ENCODE data around the gene HLA-DQA1.

GRCh38 chr6:32684246-32684645 lies 47.0 kb downstream of the HLA-DQA1 start:
- TF ChIP-seq, protein P1, sequence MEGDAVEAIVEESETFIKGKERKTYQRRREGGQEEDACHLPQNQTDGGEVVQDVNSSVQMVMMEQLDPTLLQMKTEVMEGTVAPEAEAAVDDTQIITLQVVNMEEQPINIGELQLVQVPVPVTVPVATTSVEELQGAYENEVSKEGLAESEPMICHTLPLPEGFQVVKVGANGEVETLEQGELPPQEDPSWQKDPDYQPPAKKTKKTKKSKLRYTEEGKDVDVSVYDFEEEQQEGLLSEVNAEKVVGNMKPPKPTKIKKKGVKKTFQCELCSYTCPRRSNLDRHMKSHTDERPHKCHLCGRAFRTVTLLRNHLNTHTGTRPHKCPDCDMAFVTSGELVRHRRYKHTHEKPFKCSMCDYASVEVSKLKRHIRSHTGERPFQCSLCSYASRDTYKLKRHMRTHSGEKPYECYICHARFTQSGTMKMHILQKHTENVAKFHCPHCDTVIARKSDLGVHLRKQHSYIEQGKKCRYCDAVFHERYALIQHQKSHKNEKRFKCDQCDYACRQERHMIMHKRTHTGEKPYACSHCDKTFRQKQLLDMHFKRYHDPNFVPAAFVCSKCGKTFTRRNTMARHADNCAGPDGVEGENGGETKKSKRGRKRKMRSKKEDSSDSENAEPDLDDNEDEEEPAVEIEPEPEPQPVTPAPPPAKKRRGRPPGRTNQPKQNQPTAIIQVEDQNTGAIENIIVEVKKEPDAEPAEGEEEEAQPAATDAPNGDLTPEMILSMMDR (conservative IDR thresholded peaks at IDR 0.05) = no peak
- no peak for TF ChIP-seq EZH2 (IDR thresholded peaks at IDR 0.05; ENCODE audit: low read depth)

All from PC-9 (cell line).